Panc1 (cell line): ENCODE results near the gene RAB11FIP2. TPM values are rescaled to one million over a fixed set of nuclear protein-coding genes. Genes with fewer than 3 reads are reported as not detected.

ENCODE experiments used
- ATAC-seq: fragments of 200-7000 bp; cut with Tn5 transposase; 2 replicates; pipeline ENCODE4 v1.9.1; 2020; ENCODE audit warnings: mild to moderate bottlenecking, moderate library complexity
- BruUV-seq: library from RNA; stranded (reverse); fragments of 400-500 nt; replicated peaks from 2 replicates; lab custom pipeline; 2021; lab: Mats Ljungman, UMichigan
- CTCF ChIA-PET: fragments of 300-600 bp; sonication (Branson Sonifier 250); formaldehyde crosslinking; loops from one replicate; lab custom pipeline; 2022; ENCODE audit warnings: antibody characterized with exemption; lab: Charles Lee
- POLR2A ChIA-PET: fragments of 300-600 bp; sonication (Branson Sonifier 250); formaldehyde crosslinking; loops from one replicate; lab custom pipeline; 2022; ENCODE audit warnings: antibody characterized with exemption; lab: Charles Lee
- DNase-seq: peaks from one replicate; pipeline ENCODE4 v3.0.0-alpha.2; 2010; ENCODE audit warnings: low read depth, low spot score
- H3K27ac ChIP-seq: 2 replicates; pipeline ENCODE4 v1.5.1; 2011; ENCODE audit warnings: mild to moderate bottlenecking, low read length, inconsistent platforms
- H3K27me3 ChIP-seq: fragments of 200-500 bp; sonication (Bioruptor generic); 2 replicates; pipeline ENCODE4 v1.6.0; 2014; ENCODE audit warnings: low read length, inconsistent platforms; ENCODE audit not compliant: control insufficient read depth, insufficient read depth
- H3K36me3 ChIP-seq: fragments of 200-500 bp; sonication (Bioruptor generic); 2 replicates; pipeline ENCODE4 v1.5.1; 2014; ENCODE audit warnings: inconsistent platforms, mild to moderate bottlenecking, low read length, moderate library complexity; ENCODE audit not compliant: control insufficient read depth, insufficient read depth
- H3K4me1 ChIP-seq: 2 replicates; pipeline ENCODE4 v1.5.1; 2011; ENCODE audit warnings: inconsistent platforms, mild to moderate bottlenecking, low read length, moderate library complexity; ENCODE audit not compliant: control insufficient read depth, insufficient read depth
- H3K4me3 ChIP-seq, 2 experiments: 2 replicates each; pipeline ENCODE4 v1.5.1; 2011 to 2012; ENCODE audit warnings: low read depth in 2 of 2, low read length in 2 of 2, mild to moderate bottlenecking in 2 of 2, inconsistent platforms in 1 of 2, moderate library complexity in 1 of 2
- H3K9me3 ChIP-seq: fragments of 200-500 bp; sonication (Bioruptor generic); 2 replicates; pipeline ENCODE4 v1.5.1; 2014; ENCODE audit warnings: low read depth, mild to moderate bottlenecking, inconsistent platforms, low read length, moderate library complexity; ENCODE audit not compliant: control insufficient read depth, insufficient read depth
- CTCF ChIP-seq: fragments of 450-650 bp; IDR thresholded peaks from 2 replicates; pipeline ENCODE4 v1.5.1; 2017; ENCODE audit warnings: mild to moderate bottlenecking
- POLR2AphosphoS5 ChIP-seq: IDR thresholded peaks from 2 replicates; pipeline ENCODE4 v1.6.1; 2012; ENCODE audit warnings: mild to moderate bottlenecking, low read depth, low read length, moderate library complexity
- REST ChIP-seq, 2 experiments: IDR thresholded peaks; 2 replicates each; pipeline ENCODE4 v1.6.1; 2011 to 2012; ENCODE audit warnings: low read depth in 2 of 2, control low read depth in 1 of 2, low read length in 1 of 2, mild to moderate bottlenecking in 1 of 2, moderate library complexity in 1 of 2; ENCODE audit not compliant: insufficient read depth in 1 of 2
- SIN3A ChIP-seq: IDR thresholded peaks from 2 replicates; pipeline ENCODE4 v1.6.1; 2012; ENCODE audit warnings: low read depth, mild to moderate bottlenecking, low read length, moderate library complexity, borderline replicate concordance; ENCODE audit not compliant: insufficient read depth
- TCF7L2 ChIP-seq: IDR thresholded peaks from 2 replicates; pipeline ENCODE4 v1.6.1; 2011; ENCODE audit warnings: mild to moderate bottlenecking, low read depth, low read length, inconsistent platforms
- in situ Hi-C: cut with HindIII; loops from 2 replicates; pipeline ENCODE4 v1.10.0; 2016; ENCODE audit warnings: low sequenced_read_pairs, low pct_unique_long_range_greater_than_20kb
- intact Hi-C: fragments of 100-400 bp; cut with micrococcal nuclease; formaldehyde crosslinking; loops from one replicate; pipeline ENCODE4 v1.10.0; 2022; ENCODE audit not compliant: unreplicated experiment
- total RNA-seq: library from RNA; stranded (reverse); gene quantifications from one replicate; pipeline ENCODE4 v1.2.1, GENCODE V29; 2021; ENCODE audit not compliant: unreplicated experiment

Gene RAB11FIP2
- total RNA-seq, 1 experiment from 2014 or later = 18.1 TPM

GRCh38 chr10:118092209-118092608, 45.5 kb upstream of the RAB11FIP2 start:
- Histone ChIP-seq H3K27ac (no peak overlapping the region), H3K36me3 (no peaks in the 10 kb centered on the region), H3K4me3 (no peak overlapping the region), H3K27me3 (no peaks in the 10 kb centered on the region), H3K9me3 (no peaks in the 10 kb centered on the region), H3K4me1 (no peaks in the 10 kb centered on the region)
- no peak for ATAC-seq
- ChIA-PET POLR2A (no interaction called here), CTCF (no interaction called here)
- BruUV-seq = no TSS peak
- TF ChIP-seq TCF7L2 (no peak), REST (IDR thresholded peaks at IDR 0.05; ENCODE audit: insufficient read depth in 1 of 2, low read depth in 2 of 2, low read length in 1 of 2) (no peak), SIN3A (no peak), POLR2AphosphoS5 (no peak), CTCF (no peak)
- no peak for DNase-seq
- intact Hi-C loops (no loop called here), in situ Hi-C loops (no loop called here)

- no peak overlapping the region for H3K4me3 ChIP-seq
- ChIA-PET POLR2A (no interaction called here), CTCF (no interaction called here)
- TF ChIP-seq REST (IDR thresholded peaks at IDR 0.05; ENCODE audit: insufficient read depth in 1 of 2, low read depth in 2 of 2, low read length in 1 of 2) (no peak), CTCF (no peak), SIN3A (no peak), POLR2AphosphoS5 (no peak), TCF7L2 (no peak)
- intact Hi-C loops (no loop called here), in situ Hi-C loops (no loop called here)
- ATAC-seq (no peak), DNase-seq (no peak)
- no peaks in the 10 kb centered on the region for H3K4me1 ChIP-seq
- no peaks in the 10 kb centered on the region for H3K27me3 ChIP-seq
- no peaks in the 10 kb centered on the region for H3K9me3 ChIP-seq
- no peak overlapping the region for H3K27ac ChIP-seq
- H3K36me3 ChIP-seq = no peaks in the 10 kb centered on the region
- BruUV-seq = no TSS peak
These were observed 34.1 kb upstream of the RAB11FIP2 start for GRCh38 chr10:118080817-118081216.
